ENCODE measurements around the gene ZNF512B.
A peak's percentile ranks its signal among the peaks of the same experiment; 100 is the strongest.

ZNF512B gene

GRCh38 chr20:63942969-63943807 lies 26.5 kb downstream of the ZNF512B start:
- H3K27ac Mint-ChIP-seq, result peak overlapping the region; percentile 49
- no peak for DNase-seq (ENCODE audit: low spot score)
- peaks cover 14% of the 10 kb centered on the region for H3K36me3 Mint-ChIP-seq (ENCODE audit: low read depth)
- peaks cover 18% of the 10 kb centered on the region for H3K4me1 Mint-ChIP-seq (ENCODE audit: low read depth)
- H3K27me3 Mint-ChIP-seq (ENCODE audit: low read depth), result no peaks in the 10 kb centered on the region
- no peaks in the 10 kb centered on the region for H3K9me3 Mint-ChIP-seq
- H3K4me3 Mint-ChIP-seq, result no peak overlapping the region

DNA sequence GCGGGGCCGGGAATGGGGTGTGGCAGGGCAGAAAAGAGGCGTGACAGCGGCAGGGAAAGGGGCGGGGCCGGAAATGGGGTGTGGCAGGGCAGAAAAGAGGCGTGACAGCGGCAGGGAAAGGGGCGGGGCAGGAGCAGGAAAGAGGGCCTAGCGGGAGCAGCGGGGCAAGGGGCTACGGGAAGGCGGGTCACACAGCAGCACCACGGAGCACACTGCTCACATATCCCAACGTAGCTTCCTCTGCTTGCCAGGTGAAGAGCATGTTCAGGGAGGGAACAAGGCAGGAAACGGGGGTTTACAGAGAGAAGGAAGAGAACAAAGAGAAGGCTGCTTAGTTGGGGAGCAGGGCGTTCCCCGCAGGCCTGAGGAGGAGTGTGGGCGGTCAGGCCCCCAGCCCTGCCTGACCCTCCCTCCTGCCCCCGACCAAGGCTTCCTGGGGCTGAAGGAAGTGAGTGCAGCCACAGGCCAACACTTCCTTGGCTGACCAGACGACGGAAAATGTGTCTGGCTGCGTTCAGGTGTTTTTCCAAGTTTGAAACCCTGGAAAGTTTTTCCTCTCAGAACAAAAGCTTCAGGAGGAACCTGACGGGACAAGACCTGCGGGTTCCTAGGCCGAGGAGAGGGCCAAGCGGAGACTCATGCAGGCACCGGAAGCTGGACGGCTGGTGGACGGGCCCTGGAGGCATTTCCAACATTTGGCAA lies 27.3 kb downstream of the ZNF512B start:
- H3K4me3 Mint-ChIP-seq, result peak overlapping the region; percentile 70
- no peaks in the 10 kb centered on the region for H3K27me3 Mint-ChIP-seq (ENCODE audit: low read depth)
- no peaks in the 10 kb centered on the region for H3K9me3 Mint-ChIP-seq
- H3K27ac Mint-ChIP-seq, result peak overlapping the region; percentile 86
- DNase-seq (ENCODE audit: low spot score), result peak; percentile 37
- H3K4me1 Mint-ChIP-seq (ENCODE audit: low read depth), result peaks cover 11% of the 10 kb centered on the region
- peaks cover 18% of the 10 kb centered on the region for H3K36me3 Mint-ChIP-seq (ENCODE audit: low read depth)

GRCh38 chr20:63941282-63942081 lies 28.2 kb downstream of the ZNF512B start:
- Mint-ChIP-seq H3K27ac (peak overlapping the region; percentile 95), H3K4me3 (peak overlapping the region; percentile 67), H3K4me1 (ENCODE audit: low read depth) (peaks cover 9% of the 10 kb centered on the region), H3K36me3 (ENCODE audit: low read depth) (peaks cover 18% of the 10 kb centered on the region), H3K27me3 (ENCODE audit: low read depth) (no peaks in the 10 kb centered on the region), H3K9me3 (no peaks in the 10 kb centered on the region)
- DNase-seq (ENCODE audit: low spot score), result peak; percentile 70

DNA sequence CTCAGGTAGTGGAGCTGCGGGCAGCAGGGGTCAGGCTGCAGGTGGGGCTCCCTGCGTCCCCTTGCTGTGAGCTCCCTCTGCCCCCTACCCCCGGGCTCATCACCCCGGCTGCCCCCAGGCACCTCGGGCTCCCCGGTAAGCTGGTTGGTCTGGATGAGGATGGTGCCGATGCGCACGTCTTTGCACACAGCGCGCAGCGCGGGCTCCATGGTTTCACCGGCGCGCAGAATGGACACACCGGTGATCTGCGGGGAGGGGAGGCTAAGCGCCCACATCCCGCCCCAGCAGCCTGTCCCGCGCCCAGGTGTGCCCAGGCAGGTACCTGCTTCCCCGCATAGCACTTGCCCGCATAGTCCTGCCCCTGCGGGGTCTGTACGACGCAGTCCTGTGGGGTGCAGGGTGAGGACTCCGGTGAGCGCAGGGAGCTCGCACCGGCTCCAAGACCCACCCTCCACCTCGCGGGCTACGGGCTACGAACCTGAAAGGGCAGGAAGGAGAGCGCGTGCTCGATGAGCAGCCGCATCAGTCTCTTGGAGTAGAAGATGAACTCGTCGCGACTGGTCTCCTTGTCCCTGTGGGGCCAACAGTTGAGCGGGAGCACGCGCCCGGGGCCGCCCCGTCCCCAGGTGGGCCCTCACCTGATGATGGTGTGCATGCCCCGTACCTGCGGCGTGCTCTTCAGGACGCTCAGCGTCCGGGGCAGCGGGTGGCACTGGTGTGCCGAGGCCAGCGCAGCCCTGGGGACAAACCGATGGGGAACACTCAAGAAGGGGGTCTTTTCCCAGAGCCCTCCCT lies 29.1 kb downstream of the ZNF512B start:
- Mint-ChIP-seq H3K36me3 (ENCODE audit: low read depth) (peaks cover 23% of the 10 kb centered on the region), H3K4me3 (peak overlapping the region; percentile 33), H3K9me3 (no peaks in the 10 kb centered on the region), H3K27me3 (ENCODE audit: low read depth) (no peaks in the 10 kb centered on the region), H3K4me1 (ENCODE audit: low read depth) (peaks cover 9% of the 10 kb centered on the region), H3K27ac (peak overlapping the region; percentile 39)
- DNase-seq (ENCODE audit: low spot score), result no peak

DNA sequence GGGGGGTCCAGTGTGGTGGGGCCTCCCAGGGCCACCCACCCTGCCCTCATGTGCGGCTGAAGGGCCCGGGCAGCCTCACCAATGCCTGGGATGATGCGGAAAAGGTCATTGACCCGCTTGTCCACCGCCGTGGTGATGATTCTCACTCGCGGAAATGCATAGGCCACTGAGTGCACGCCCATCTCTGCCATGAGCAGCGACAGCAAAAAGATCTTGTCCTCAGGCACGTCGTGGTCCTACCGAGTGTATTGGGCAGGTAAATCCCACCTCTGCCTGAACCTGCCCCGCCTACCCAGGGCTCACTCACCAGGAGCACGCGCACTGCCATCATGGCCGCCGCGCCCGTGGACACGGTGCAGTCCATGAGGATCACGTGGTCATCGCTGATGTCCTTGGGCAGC lies 29.7 kb downstream of the ZNF512B start:
- no peak for DNase-seq (ENCODE audit: low spot score)
- Mint-ChIP-seq H3K27ac (no peak overlapping the region), H3K4me1 (ENCODE audit: low read depth) (peaks cover 9% of the 10 kb centered on the region), H3K27me3 (ENCODE audit: low read depth) (no peaks in the 10 kb centered on the region), H3K9me3 (no peaks in the 10 kb centered on the region), H3K36me3 (ENCODE audit: low read depth) (peaks cover 20% of the 10 kb centered on the region), H3K4me3 (no peak overlapping the region)

DNA sequence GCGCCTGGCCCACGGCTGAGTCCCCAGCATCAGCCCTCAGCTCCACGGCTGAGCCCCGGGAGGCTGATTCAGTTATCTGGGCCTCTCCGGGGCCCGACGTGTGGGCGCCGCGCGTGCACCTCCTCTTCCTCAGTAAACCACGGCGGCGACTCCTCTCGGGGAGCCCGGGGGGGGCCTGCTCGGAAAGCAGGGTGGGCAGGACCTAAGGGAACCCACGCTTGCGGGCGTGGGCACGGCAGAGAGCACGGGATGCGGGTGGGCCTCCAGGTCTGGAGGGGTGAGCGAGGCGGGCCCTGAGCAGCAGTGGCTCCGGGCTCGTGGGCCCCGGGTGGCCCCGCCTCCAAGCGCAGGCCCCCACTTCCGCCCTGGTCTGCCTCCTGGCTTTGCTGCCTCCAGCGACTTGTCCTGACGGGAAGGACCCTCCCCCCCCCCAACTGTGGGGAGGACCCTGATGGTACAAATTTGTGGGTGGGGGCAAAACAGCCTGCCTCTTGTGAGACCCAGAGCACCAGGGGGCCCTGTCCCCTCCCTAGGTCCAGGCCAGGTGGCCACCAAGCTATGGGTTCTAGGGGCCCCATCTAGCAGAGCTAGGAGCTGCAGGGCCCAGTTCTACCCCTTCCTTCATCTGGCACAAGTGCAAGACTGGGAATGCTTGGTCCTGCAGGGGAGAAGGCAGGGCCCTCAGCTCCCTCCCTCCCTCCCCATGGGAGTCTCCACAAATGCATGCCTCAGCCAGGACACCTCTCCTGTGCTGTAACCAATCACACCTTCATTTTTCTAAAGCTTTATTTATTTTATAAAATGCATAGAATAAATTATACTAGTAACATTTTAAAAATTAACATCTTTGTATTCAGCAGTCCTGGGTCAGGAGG lies 30.4 kb downstream of the ZNF512B start:
- DNase-seq (ENCODE audit: low spot score), result no peak
- H3K36me3 Mint-ChIP-seq (ENCODE audit: low read depth), result peaks cover 23% of the 10 kb centered on the region
- peaks cover 9% of the 10 kb centered on the region for H3K4me1 Mint-ChIP-seq (ENCODE audit: low read depth)

DNA sequence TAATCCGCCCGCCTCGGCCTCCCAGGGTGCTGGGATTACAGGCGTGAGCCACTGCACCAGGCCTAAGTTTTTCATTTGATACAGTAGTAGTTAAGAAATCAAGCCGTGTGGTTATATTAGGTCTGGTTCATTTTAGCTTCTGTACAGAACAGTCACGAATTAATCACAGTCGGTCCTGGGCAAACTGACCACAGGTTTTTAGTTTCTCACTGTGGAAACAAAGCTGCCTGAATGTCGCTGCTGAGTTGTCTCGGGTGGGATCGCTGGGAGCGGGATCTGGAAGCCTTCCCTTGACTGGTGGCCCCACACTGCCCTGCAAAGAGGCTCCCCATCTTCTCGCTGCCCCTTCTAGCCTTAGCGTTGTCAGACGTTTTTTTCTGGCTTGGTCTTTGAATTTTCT lies 32.1 kb downstream of the ZNF512B start:
- H3K27ac Mint-ChIP-seq, result no peak overlapping the region
- DNase-seq (ENCODE audit: low spot score), result no peak
- no peaks in the 10 kb centered on the region for H3K9me3 Mint-ChIP-seq
- H3K4me3 Mint-ChIP-seq, result no peak overlapping the region
- peaks cover 9% of the 10 kb centered on the region for H3K4me1 Mint-ChIP-seq (ENCODE audit: low read depth)
- H3K27me3 Mint-ChIP-seq (ENCODE audit: low read depth), result no peaks in the 10 kb centered on the region
- H3K36me3 Mint-ChIP-seq (ENCODE audit: low read depth), result peaks cover 23% of the 10 kb centered on the region

More for the DNA sequence above, 30.4 kb downstream of the ZNF512B start:
- no peaks in the 10 kb centered on the region for H3K27me3 Mint-ChIP-seq (ENCODE audit: low read depth)
- no peaks in the 10 kb centered on the region for H3K9me3 Mint-ChIP-seq
- H3K4me3 Mint-ChIP-seq, result no peak overlapping the region
- H3K27ac Mint-ChIP-seq, result no peak overlapping the region

DNA sequence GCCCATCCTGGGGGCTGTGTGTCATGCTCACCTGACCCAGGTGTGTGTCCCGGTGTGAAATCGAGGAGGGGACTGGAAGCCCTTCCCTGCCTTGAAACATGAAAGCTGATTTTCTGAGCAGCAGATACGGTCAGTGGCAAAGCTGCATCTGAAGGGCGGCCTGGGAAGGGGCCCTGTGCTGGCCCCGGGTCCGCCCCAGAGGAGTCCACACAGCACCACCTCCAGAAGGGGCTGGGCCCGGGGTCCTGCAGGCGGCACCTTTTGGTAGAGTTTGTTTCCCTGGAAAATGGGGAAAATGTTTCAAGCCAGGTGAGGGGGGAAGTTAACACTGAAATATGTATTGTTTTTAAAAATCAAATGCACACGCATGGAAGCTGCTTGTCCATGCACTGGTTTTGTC lies 34.3 kb downstream of the ZNF512B start:
- H3K27ac Mint-ChIP-seq, result no peak overlapping the region
- H3K27me3 Mint-ChIP-seq (ENCODE audit: low read depth), result no peaks in the 10 kb centered on the region
- H3K9me3 Mint-ChIP-seq, result no peaks in the 10 kb centered on the region
- H3K4me3 Mint-ChIP-seq, result no peak overlapping the region
- H3K4me1 Mint-ChIP-seq (ENCODE audit: low read depth), result no peaks in the 10 kb centered on the region
- no peak for DNase-seq (ENCODE audit: low spot score)
- H3K36me3 Mint-ChIP-seq (ENCODE audit: low read depth), result peaks cover 30% of the 10 kb centered on the region

GRCh38 chr20:63934271-63935068 lies 35.3 kb downstream of the ZNF512B start:
- Mint-ChIP-seq H3K36me3 (ENCODE audit: low read depth) (peaks cover 34% of the 10 kb centered on the region), H3K27ac (no peak overlapping the region), H3K9me3 (no peaks in the 10 kb centered on the region), H3K4me1 (ENCODE audit: low read depth) (no peaks in the 10 kb centered on the region), H3K27me3 (ENCODE audit: low read depth) (no peaks in the 10 kb centered on the region), H3K4me3 (no peak overlapping the region)
- no peak for DNase-seq (ENCODE audit: low spot score)

GRCh38 chr20:63933646-63934045 lies 36.1 kb downstream of the ZNF512B start:
- H3K27ac Mint-ChIP-seq, result no peak overlapping the region
- H3K9me3 Mint-ChIP-seq, result no peaks in the 10 kb centered on the region
- H3K27me3 Mint-ChIP-seq (ENCODE audit: low read depth), result no peaks in the 10 kb centered on the region
- no peaks in the 10 kb centered on the region for H3K4me1 Mint-ChIP-seq (ENCODE audit: low read depth)
- DNase-seq (ENCODE audit: low spot score), result no peak
- H3K36me3 Mint-ChIP-seq (ENCODE audit: low read depth), result peaks cover 38% of the 10 kb centered on the region
- no peak overlapping the region for H3K4me3 Mint-ChIP-seq

GRCh38 chr20:63932606-63933160 lies 37.0 kb downstream of the ZNF512B start:
- Mint-ChIP-seq H3K9me3 (no peaks in the 10 kb centered on the region), H3K27ac (no peak overlapping the region), H3K27me3 (ENCODE audit: low read depth) (no peaks in the 10 kb centered on the region), H3K36me3 (ENCODE audit: low read depth) (peaks cover 43% of the 10 kb centered on the region), H3K4me3 (no peak overlapping the region), H3K4me1 (ENCODE audit: low read depth) (no peaks in the 10 kb centered on the region)
- no peak for DNase-seq (ENCODE audit: low spot score)

- no peaks in the 10 kb centered on the region for H3K4me1 Mint-ChIP-seq (ENCODE audit: low read depth)
- H3K4me3 Mint-ChIP-seq, result no peak overlapping the region
- no peaks in the 10 kb centered on the region for H3K9me3 Mint-ChIP-seq
- peaks cover 44% of the 10 kb centered on the region for H3K36me3 Mint-ChIP-seq (ENCODE audit: low read depth)
- H3K27ac Mint-ChIP-seq, result no peak overlapping the region
- DNase-seq (ENCODE audit: low spot score), result no peak
- no peaks in the 10 kb centered on the region for H3K27me3 Mint-ChIP-seq (ENCODE audit: low read depth)
Observed at GRCh38 chr20:63931735-63932134, 38.0 kb downstream of the ZNF512B start.

All from T-helper 2 cell treated with Interferon-gamma antibody and Interleukin-4, amounts not matched to agents 5 μg/mL and 100 μg/mL, for 36 hours (primary cell).